Measurements from ENCODE around the gene STIM2. TPM values are rescaled to one million over a fixed set of nuclear protein-coding genes. Genes with fewer than 3 reads are reported as not detected.

The STIM2 gene
- total and polyA plus RNA-seq, 2 donors (not counting 1 experiment from before 2014, with no cell fraction given), result 48.6 to 96.0 TPM

GRCh38 chr4:26891054-26891453, 30.4 kb downstream of the STIM2 start:
- H3K79me2 ChIP-seq (ENCODE audit: control insufficient read depth, insufficient read depth, low read length), result peaks cover 99% of the 10 kb centered on the region
- no peak overlapping the region for H3K4me3 ChIP-seq (ENCODE audit: control extremely low read depth in 1 of 5, extremely low read depth in 1 of 5, insufficient read depth in 1 of 5, low read depth in 2 of 5, low read length in 4 of 5)
- no peak overlapping the region for H2AFZ ChIP-seq (ENCODE audit: insufficient read depth, low read depth, low read length, poor library complexity, severe bottlenecking)
- no peaks in the 10 kb centered on the region for H3K9me3 ChIP-seq (ENCODE audit: control extremely low read depth in 1 of 3, control insufficient read depth in 2 of 3, insufficient read depth in 1 of 3, low read length in 2 of 3)
- Mint-ChIP-seq H3K9me3 (ENCODE audit: insufficient read depth) (peaks cover 4% of the 10 kb centered on the region), H3K4me3 (no peak overlapping the region), H3K4me1 (peaks cover 81% of the 10 kb centered on the region), H3K27me3 (no peaks in the 10 kb centered on the region), H3K27ac (no peak overlapping the region)
- peaks cover 12% of the 10 kb centered on the region for H4K20me1 ChIP-seq (ENCODE audit: control insufficient read depth, insufficient read depth, low read length, poor library complexity, severe bottlenecking)
- intact Hi-C loops (cut with micrococcal nuclease), result no loop called here
- CTCF ChIA-PET, result interaction anchor here (0.8 kb wide), 1 partner anchor 117 kb away, joined by 3 read pairs; no protein-coding TSS in a partner anchor
- H3K36me3 ChIP-seq (replicated peaks in 1 of 2; ENCODE audit: control extremely low read depth in 1 of 2, control insufficient read depth in 1 of 2, extremely low read depth in 1 of 2, insufficient read depth in 2 of 2, low read length in 1 of 2), result peaks cover 3 to 5% of the 10 kb centered on the region in 2 experiments
- H3K9ac ChIP-seq (ENCODE audit: low read length), result no peak overlapping the region
- H3K4me1 ChIP-seq (ENCODE audit: control insufficient read depth in 2 of 2, insufficient read depth in 2 of 2, low read length in 2 of 2), result peaks cover 44 to 53% of the 10 kb centered on the region in 2 donors
- no peak for ATAC-seq (ENCODE audit: low read depth)
- POLR2A ChIA-PET, result no interaction called here
- no peak for DNase-seq
- H3K4me2 ChIP-seq (replicated peaks; ENCODE audit: low read depth, low read length, poor library complexity, severe bottlenecking), result no peak overlapping the region
- H3K27me3 ChIP-seq (replicated peaks in 1 of 4; ENCODE audit: control extremely low read depth in 1 of 4, control insufficient read depth in 3 of 4, insufficient read depth in 4 of 4, low read length in 3 of 4), result no peaks in the 10 kb centered on the region
- TF ChIP-seq, protein P1, sequence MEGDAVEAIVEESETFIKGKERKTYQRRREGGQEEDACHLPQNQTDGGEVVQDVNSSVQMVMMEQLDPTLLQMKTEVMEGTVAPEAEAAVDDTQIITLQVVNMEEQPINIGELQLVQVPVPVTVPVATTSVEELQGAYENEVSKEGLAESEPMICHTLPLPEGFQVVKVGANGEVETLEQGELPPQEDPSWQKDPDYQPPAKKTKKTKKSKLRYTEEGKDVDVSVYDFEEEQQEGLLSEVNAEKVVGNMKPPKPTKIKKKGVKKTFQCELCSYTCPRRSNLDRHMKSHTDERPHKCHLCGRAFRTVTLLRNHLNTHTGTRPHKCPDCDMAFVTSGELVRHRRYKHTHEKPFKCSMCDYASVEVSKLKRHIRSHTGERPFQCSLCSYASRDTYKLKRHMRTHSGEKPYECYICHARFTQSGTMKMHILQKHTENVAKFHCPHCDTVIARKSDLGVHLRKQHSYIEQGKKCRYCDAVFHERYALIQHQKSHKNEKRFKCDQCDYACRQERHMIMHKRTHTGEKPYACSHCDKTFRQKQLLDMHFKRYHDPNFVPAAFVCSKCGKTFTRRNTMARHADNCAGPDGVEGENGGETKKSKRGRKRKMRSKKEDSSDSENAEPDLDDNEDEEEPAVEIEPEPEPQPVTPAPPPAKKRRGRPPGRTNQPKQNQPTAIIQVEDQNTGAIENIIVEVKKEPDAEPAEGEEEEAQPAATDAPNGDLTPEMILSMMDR (IDR thresholded peaks at IDR 0.05), result no peak
- no peak for TF ChIP-seq EZH2 (IDR thresholded peaks at IDR 0.05; ENCODE audit: borderline replicate concordance, insufficient read depth, low read depth, low read length, poor library complexity, severe bottlenecking)
- peak overlapping the region in 1 of 2 donors; percentile 12 for H3K27ac ChIP-seq (ENCODE audit: low read length in 2 of 2)

- Histone ChIP-seq H3K4me3 (ENCODE audit: control extremely low read depth in 1 of 5, extremely low read depth in 1 of 5, insufficient read depth in 1 of 5, low read depth in 2 of 5, low read length in 4 of 5) (no peak overlapping the region), H3K9me3 (ENCODE audit: control extremely low read depth in 1 of 3, control insufficient read depth in 2 of 3, insufficient read depth in 1 of 3, low read length in 2 of 3) (no peaks in the 10 kb centered on the region), H3K27me3 (replicated peaks in 1 of 4; ENCODE audit: control extremely low read depth in 1 of 4, control insufficient read depth in 3 of 4, insufficient read depth in 4 of 4, low read length in 3 of 4) (no peaks in the 10 kb centered on the region), H3K4me2 (replicated peaks; ENCODE audit: low read depth, low read length, poor library complexity, severe bottlenecking) (no peak overlapping the region), H3K36me3 (replicated peaks in 1 of 2; ENCODE audit: control extremely low read depth in 1 of 2, control insufficient read depth in 1 of 2, extremely low read depth in 1 of 2, insufficient read depth in 2 of 2, low read length in 1 of 2) (peaks cover 3 to 5% of the 10 kb centered on the region in 2 experiments), H3K79me2 (ENCODE audit: control insufficient read depth, insufficient read depth, low read length) (peaks cover 99% of the 10 kb centered on the region), H3K9ac (ENCODE audit: low read length) (no peak overlapping the region), H3K4me1 (ENCODE audit: control insufficient read depth in 2 of 2, insufficient read depth in 2 of 2, low read length in 2 of 2) (peaks cover 37 to 45% of the 10 kb centered on the region in 2 donors), H2AFZ (ENCODE audit: insufficient read depth, low read depth, low read length, poor library complexity, severe bottlenecking) (no peak overlapping the region), H3K27ac (ENCODE audit: low read length in 2 of 2) (no peak overlapping the region), H4K20me1 (ENCODE audit: control insufficient read depth, insufficient read depth, low read length, poor library complexity, severe bottlenecking) (peaks cover 16% of the 10 kb centered on the region)
- TF ChIP-seq, protein P1 (IDR thresholded peaks at IDR 0.05), result no peak
- no peak for TF ChIP-seq EZH2 (IDR thresholded peaks at IDR 0.05; ENCODE audit: borderline replicate concordance, insufficient read depth, low read depth, low read length, poor library complexity, severe bottlenecking)
- Mint-ChIP-seq H3K4me3 (no peak overlapping the region), H3K27me3 (no peaks in the 10 kb centered on the region), H3K27ac (peak overlapping the region; percentile 64), H3K4me1 (peaks cover 79% of the 10 kb centered on the region), H3K9me3 (ENCODE audit: insufficient read depth) (peaks cover 4% of the 10 kb centered on the region)
- DNase-seq, result no peak
- no peak for ATAC-seq (ENCODE audit: low read depth)
- POLR2A ChIA-PET, result interaction anchor here (0.7 kb wide), 1 partner anchor 33 kb away, joined by 3 read pairs; no protein-coding TSS in a partner anchor
- 100% methylated on average over 6 of the region's 6 CpGs for WGBS (ENCODE audit: insufficient coverage)
- intact Hi-C loops (cut with micrococcal nuclease), result no loop called here
- CTCF ChIA-PET, result interaction anchor here (0.5 kb wide), 1 partner anchor 10 kb away, joined by 4 read pairs; no protein-coding TSS in a partner anchor
Measured at GRCh38 chr4:26891867-26892266, 31.2 kb downstream of the STIM2 start.

Data from B cell (primary cell).